ENCODE measurements around the gene SLC12A6. TPM values are rescaled to one million over a fixed set of nuclear protein-coding genes. Genes with fewer than 3 reads are reported as not detected.

SLC12A6 gene
- total RNA-seq, 1 donor from 2014 or later: 20.0 TPM

DNA sequence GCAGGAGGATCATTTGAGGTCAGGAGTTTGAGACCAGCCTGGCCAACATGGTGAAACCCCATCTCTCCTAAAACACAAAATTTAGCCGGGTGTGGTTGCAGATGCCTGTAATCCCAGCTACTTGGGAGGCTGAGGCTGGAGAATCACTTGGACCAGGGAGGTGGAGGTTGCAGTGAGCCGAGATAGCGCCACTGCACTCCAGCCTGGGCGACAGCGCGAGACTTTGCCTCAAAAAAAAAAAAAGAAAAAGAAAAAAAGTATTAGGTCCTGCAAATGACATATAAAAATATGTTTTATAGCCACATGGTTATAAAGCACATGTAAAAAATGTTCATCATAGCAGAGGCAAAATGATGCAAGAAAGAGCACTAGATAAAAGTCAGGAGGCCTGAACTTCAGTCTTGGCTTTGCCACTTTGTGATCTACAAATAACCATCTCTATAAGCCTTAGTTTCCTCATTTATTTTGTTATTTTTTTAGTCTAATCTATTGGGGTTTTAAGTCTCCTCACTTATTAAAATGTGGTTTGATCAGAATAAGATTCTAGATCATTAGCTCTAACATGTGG lies 4.9 kb downstream of the SLC12A6 start:
- no peaks in the 10 kb centered on the region for H3K9me3 Mint-ChIP-seq (ENCODE audit: low read depth)
- no peak overlapping the region for H3K27ac Mint-ChIP-seq (ENCODE audit: unreplicated experiment)
- TF ChIP-seq, protein P1, sequence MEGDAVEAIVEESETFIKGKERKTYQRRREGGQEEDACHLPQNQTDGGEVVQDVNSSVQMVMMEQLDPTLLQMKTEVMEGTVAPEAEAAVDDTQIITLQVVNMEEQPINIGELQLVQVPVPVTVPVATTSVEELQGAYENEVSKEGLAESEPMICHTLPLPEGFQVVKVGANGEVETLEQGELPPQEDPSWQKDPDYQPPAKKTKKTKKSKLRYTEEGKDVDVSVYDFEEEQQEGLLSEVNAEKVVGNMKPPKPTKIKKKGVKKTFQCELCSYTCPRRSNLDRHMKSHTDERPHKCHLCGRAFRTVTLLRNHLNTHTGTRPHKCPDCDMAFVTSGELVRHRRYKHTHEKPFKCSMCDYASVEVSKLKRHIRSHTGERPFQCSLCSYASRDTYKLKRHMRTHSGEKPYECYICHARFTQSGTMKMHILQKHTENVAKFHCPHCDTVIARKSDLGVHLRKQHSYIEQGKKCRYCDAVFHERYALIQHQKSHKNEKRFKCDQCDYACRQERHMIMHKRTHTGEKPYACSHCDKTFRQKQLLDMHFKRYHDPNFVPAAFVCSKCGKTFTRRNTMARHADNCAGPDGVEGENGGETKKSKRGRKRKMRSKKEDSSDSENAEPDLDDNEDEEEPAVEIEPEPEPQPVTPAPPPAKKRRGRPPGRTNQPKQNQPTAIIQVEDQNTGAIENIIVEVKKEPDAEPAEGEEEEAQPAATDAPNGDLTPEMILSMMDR (IDR thresholded peaks at IDR 0.05): no peak
- no peaks in the 10 kb centered on the region for H3K27me3 Mint-ChIP-seq (ENCODE audit: low read depth)
- no peak overlapping the region for H3K4me3 Mint-ChIP-seq (ENCODE audit: unreplicated experiment)
- H3K4me1 Mint-ChIP-seq (ENCODE audit: low read depth): peaks cover 43% of the 10 kb centered on the region
- no peak for DNase-seq (ENCODE audit: low spot score)
- no peaks in the 10 kb centered on the region for H3K36me3 Mint-ChIP-seq (ENCODE audit: low read depth)

DNA sequence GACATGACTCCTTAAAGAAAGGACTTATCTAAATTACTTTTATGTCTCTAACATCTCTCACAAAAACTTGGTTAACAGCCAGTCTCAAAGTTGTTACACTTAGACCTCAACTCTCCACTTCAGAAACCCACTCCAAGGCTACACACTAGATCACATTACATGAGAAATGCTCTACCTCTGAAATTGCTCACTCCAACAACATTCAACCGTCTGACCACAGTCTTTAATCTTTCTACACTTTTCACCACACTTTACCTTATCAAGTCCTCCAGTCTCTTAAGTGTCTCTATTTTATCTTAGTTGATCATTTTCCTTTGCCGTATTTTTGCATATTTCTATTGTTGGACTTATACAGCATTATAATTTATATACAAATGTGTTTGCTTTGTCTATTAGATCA lies 5.8 kb downstream of the SLC12A6 start:
- no peak for DNase-seq (ENCODE audit: low spot score)
- no peaks in the 10 kb centered on the region for H3K27me3 Mint-ChIP-seq (ENCODE audit: low read depth)
- H3K36me3 Mint-ChIP-seq (ENCODE audit: low read depth): no peaks in the 10 kb centered on the region
- no peak overlapping the region for H3K27ac Mint-ChIP-seq (ENCODE audit: unreplicated experiment)
- TF ChIP-seq, protein P1 (IDR thresholded peaks at IDR 0.05): no peak
- H3K4me3 Mint-ChIP-seq (ENCODE audit: unreplicated experiment): no peak overlapping the region
- H3K4me1 Mint-ChIP-seq (ENCODE audit: low read depth): peaks cover 40% of the 10 kb centered on the region
- no peaks in the 10 kb centered on the region for H3K9me3 Mint-ChIP-seq (ENCODE audit: low read depth)

DNA sequence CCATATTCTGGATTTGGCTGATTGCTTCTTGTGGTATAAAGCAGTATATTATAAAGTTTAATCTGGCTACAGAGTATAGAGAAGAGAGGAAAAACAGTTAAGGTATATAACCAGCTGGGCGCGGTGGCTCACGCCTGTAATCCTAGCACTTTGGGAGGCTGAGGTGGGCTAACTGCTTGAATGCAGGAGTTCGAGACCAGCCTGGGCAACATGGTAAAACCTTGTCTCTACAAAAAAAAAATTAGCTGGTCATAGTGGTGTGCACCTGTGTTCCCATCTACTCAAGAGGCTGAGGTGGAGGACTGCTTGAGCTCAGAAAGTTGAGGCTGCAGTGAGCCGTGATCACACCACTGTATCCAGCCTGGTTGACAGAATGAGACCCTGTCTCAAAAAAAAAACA lies 7.3 kb downstream of the SLC12A6 start:
- Mint-ChIP-seq H3K36me3 (ENCODE audit: low read depth) (no peaks in the 10 kb centered on the region), H3K4me1 (ENCODE audit: low read depth) (peaks cover 25% of the 10 kb centered on the region), H3K27me3 (ENCODE audit: low read depth) (no peaks in the 10 kb centered on the region), H3K9me3 (ENCODE audit: low read depth) (no peaks in the 10 kb centered on the region), H3K4me3 (ENCODE audit: unreplicated experiment) (no peak overlapping the region), H3K27ac (ENCODE audit: unreplicated experiment) (no peak overlapping the region)
- DNase-seq (ENCODE audit: low spot score): no peak
- TF ChIP-seq, protein P1 (IDR thresholded peaks at IDR 0.05): no peak

DNA sequence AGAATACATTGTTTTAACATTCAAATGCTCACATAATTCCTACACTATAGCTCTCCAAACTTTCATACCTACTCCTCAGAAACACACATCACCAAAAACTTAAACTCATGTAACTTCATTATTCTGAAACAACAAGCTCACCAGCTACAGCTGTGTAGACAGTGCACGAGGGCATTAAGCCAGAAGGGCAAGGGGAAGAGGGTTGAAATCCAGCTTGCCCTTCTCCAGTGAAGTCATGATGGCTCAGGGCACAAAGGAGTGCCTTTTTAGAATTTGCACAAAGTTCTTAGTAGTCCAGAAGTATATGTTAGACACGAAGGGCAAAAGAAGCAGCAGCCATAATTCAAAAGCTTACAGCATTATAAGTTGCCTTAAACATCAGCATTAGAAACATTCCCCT lies 8.6 kb downstream of the SLC12A6 start:
- Mint-ChIP-seq H3K4me1 (ENCODE audit: low read depth) (peaks cover 12% of the 10 kb centered on the region), H3K27ac (ENCODE audit: unreplicated experiment) (peak overlapping the region; percentile 9), H3K36me3 (ENCODE audit: low read depth) (no peaks in the 10 kb centered on the region), H3K27me3 (ENCODE audit: low read depth) (no peaks in the 10 kb centered on the region), H3K9me3 (ENCODE audit: low read depth) (no peaks in the 10 kb centered on the region), H3K4me3 (ENCODE audit: unreplicated experiment) (no peak overlapping the region)
- no peak for DNase-seq (ENCODE audit: low spot score)
- TF ChIP-seq, protein P1 (IDR thresholded peaks at IDR 0.05): no peak

DNA sequence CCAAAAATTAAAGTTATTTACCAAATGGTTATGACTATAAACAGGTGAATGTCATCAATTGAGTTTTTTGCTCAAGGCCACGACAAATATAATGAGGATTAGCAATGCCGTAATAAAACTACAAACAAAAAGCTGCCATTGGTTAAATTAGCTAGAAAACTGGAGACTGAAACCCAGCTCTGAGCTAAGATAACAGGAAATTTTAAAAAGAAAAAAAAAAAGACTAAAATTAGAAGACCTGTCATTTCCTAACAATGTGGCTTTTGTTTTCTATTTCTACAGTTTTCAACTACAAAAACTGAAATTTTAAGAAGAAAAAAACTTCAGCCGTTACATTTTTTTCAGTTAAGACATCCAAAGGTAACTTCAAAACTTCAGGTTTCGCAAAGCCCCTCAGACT lies 9.7 kb downstream of the SLC12A6 start:
- peaks cover 9% of the 10 kb centered on the region for H3K4me1 Mint-ChIP-seq (ENCODE audit: low read depth)
- H3K36me3 Mint-ChIP-seq (ENCODE audit: low read depth): no peaks in the 10 kb centered on the region
- H3K4me3 Mint-ChIP-seq (ENCODE audit: unreplicated experiment): no peak overlapping the region
- H3K27me3 Mint-ChIP-seq (ENCODE audit: low read depth): no peaks in the 10 kb centered on the region
- TF ChIP-seq, protein P1 (IDR thresholded peaks at IDR 0.05): no peak
- no peak overlapping the region for H3K27ac Mint-ChIP-seq (ENCODE audit: unreplicated experiment)
- no peak for DNase-seq (ENCODE audit: low spot score)
- H3K9me3 Mint-ChIP-seq (ENCODE audit: low read depth): no peaks in the 10 kb centered on the region

Data from chondrocyte (in vitro differentiated cells).